Stimulated activated naive CD8-positive, alpha-beta T cell treated with anti-CD3 and anti-CD28 coated beads, Interleukin-15, Interleukin-2, amounts not matched to agents 100 U/mL and 50 U/mL, for 24 hours (primary cell): ENCODE results near the gene PPM1M.

Experiments
- ATAC-seq: fragments of 150-1000 bp; cut with Tn5 transposase; one replicate; pipeline ENCODE4 v1.10.0; 2021
- DNase-seq: peaks from one replicate; pipeline ENCODE4 v3.0.0; 2021

PPM1M gene

GRCh38 chr3:52216585-52217408 lies 28.8 kb upstream of the PPM1M start:
- no peak for DNase-seq
- ATAC-seq, result peak; percentile 57

DNA sequence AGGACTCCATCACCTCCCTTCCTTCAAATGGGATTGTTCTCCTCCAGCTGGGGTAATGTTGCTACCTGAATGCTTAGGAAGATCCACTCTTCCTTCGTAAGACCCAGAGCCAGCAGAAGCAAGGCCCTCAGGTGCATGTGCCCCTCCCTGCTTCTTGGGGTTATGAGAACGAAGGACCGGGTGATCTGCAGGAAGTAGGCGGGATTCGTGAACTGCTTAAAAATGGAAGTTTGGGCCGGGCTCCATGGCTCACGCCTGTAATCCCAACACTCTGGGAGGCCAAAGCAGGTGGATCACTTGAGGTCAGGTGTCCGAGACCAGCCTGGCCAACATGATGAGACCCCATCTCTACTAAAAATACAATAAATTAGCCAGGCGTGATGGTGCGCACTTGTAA lies 28.2 kb upstream of the PPM1M start:
- no peak for DNase-seq
- no peak for ATAC-seq

DNA sequence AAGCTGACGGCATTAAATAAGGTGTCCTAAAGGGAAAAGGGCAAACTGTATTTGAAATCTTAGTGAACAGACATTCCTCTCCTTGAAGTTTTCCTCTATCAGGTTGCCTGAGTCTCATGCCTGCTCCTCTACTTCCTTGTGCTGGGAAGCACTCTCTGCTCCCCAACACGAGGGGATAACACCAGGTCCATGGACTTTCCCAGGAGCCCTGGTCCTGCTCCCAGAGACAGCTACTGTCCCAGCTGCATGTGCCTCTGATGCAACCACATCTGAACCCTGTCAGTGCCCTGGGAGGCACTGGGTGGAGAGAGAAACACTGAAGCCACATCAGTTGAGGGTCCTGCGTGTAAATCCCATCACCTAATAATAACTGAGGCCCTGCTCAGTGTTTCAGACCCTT lies 27.5 kb upstream of the PPM1M start:
- ATAC-seq (no peak), DNase-seq (no peak)

- DNase-seq, result peak; percentile 52
- ATAC-seq, result no peak
Measured at GRCh38 chr3:52218454-52218853, 27.1 kb upstream of the PPM1M start.

DNA sequence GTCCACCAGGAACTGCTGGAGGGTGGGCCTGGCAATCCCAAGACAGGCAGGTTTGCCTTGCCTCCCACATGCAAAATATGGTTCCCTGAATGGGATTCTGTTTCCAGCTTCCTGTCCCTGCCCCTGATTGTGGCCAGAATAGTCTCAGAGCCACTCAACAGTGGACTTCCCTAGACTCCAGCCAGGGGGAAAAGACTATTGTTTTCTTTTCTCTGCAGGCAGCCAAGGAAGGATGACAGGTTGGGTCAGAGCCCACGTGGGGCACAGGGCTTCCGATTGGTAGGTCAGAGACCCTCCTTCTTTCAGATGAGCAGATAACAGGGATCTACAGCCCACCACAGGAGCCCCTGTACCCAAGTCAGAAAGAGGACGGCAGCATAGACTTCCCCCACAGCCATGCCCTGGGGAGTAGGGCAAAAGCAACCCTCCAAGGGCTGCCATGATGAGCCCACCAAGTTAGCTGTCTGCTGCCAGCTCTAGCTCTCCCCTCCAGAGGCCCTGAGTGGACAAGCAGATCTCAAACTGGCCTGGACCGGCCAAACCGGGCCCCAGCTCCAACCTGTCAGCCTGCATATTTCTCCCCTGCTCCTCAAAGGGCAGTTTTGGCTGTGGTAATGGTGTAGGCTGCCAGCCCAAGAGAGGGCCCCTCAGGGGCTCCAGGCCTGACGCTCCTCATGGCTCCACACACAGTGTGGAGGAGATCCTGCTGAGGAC lies 26.5 kb upstream of the PPM1M start:
- ATAC-seq (no peak), DNase-seq (no peak)

- ATAC-seq (peak; percentile 63), DNase-seq (peak; percentile 93)
Measured at GRCh38 chr3:52220380-52221026, 25.1 kb upstream of the PPM1M start.

- ATAC-seq (no peak), DNase-seq (no peak)
Measured at GRCh38 chr3:52221141-52221562, 24.4 kb upstream of the PPM1M start.

GRCh38 chr3:52221563-52222318 lies 23.8 kb upstream of the PPM1M start:
- DNase-seq (no peak), ATAC-seq (no peak)

GRCh38 chr3:52222319-52223221 lies 23.0 kb upstream of the PPM1M start:
- DNase-seq (no peak), ATAC-seq (no peak)

GRCh38 chr3:52223449-52224408 lies 21.8 kb upstream of the PPM1M start:
- no peak for ATAC-seq

DNA sequence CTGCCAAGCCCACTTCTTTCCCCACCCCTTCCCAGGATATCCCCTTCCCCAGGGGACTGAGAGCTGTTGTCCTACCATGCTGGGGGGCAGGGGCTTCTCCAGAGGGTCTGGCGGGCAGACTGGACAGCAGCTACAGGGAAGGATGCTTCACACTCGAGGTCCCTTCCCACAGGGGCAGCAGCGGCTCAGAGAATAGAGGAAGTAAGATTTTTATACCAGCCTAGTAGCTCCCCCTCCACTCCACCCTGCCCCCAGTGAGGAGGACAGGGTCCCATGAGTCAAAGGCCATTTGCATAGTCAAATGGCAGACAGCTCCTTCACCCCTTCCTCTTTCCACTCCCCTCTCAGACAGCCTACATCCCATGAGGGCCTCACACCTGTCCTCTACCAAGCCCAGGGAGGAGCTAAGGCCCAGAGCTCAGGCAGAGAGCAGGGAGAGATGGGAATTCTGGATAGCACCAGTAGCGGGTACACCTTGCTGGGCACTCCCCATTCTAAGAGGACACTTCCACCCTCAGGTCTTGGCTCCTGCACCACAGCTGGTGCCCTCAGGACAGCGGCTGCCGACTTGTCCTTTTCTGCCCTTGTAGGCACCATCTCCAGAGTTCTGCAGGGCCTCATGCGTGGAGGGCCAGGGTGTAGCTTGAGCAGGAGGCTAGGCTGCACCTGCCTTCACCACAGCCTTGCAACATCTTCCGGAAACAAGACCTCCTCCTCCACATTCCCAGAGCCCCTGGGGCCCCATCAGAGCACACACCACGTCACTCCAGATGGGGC lies 19.9 kb upstream of the PPM1M start, which contains the start of gene TLR9:
Gene TLR9 (minus strand): TSS at position 194 of the 777 bp plus-strand sequence. CDS start 116 bp downstream, at position 78.
- peak; percentile 68 for ATAC-seq
- DNase-seq, result peak; percentile 59

More at GRCh38 chr3:52223449-52224408, 21.8 kb upstream of the PPM1M start:
- no peak for DNase-seq

DNA sequence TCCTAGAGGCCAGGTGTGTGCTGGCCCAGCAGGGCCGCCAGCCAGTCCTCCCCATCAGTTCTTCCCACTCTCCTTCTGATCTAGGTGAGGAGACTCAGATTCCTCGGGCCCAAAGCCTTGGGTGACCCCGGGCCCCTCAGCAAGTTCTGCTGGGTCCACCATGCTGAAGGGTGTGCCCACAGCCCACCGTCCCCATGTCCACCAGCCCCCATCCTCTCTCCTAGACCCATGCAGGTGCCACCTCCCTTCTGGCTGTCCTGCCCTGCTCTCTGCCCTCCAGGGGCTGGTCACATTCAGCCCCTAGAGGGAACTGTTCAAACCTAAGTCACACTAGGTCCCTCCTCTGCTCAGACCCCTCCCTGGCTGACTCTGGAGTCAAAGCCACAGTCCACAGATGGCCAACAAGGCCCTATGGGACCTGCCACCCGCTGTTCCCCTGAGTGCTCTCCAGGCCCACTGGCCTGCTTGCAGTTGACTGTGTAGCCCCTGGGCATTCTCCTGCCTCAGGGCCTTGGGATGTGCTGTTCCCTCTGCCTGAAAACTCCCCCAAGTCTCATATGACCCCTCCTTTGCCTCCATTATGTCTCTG lies 19.2 kb upstream of the PPM1M start:
- ATAC-seq, result no peak

GRCh38 chr3:52227117-52227516 lies 18.4 kb upstream of the PPM1M start:
- no peak for DNase-seq
- no peak for ATAC-seq

More for the DNA sequence above, 19.2 kb upstream of the PPM1M start:
- no peak for DNase-seq

- ATAC-seq (no peak), DNase-seq (no peak)
Measured at GRCh38 chr3:52227766-52228165, 17.8 kb upstream of the PPM1M start.

DNA sequence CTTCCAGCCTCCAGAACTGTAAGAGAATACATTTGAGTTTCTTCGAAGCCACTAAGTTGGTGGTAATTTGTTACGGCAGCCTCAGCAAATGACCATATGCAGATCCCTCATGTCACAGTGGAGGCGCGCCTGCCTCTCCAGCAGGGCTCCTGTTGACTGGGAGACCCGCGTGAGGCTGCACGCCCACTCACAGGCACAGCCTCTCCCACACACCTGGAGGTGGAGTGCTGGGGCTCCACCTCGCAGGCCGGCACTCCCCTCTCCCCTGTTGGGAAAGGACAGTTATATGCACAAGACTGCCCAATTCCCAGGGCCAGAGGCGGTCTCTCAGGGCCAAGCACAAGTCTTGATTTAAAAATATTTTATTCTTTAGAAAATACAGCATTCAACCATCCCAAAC lies 17.3 kb upstream of the PPM1M start:
- DNase-seq (no peak), ATAC-seq (no peak)

DNA sequence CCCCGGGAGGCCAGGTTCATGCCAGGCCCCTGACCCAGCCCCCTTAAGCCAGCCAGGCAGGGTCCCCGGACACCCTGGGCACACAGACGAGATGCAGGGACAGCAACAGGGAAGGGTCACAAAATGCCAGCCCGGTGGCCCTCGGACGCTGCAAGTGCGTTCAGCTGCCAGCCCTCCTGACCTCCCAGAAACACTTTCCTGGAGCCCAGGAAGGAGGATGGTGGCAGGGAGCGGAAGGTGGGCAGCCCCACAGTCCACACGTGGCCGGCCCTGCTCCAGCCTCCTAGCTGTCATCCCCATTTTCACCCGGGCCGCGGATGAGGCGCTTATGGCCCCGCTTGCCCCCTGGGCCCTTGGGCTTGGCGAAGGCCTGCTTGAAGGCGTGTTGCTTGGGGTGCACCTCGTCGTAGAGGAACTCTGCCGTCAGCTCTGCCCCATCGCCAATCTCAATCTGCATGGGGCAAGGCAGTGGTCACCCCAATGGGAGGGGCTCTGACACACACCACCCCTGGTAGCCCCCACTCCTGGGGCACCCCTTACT lies 16.7 kb upstream of the PPM1M start:
- DNase-seq, result no peak
- no peak for ATAC-seq

- no peak for ATAC-seq
- DNase-seq, result no peak
Measured at GRCh38 chr3:52229656-52230055, 15.9 kb upstream of the PPM1M start.

- DNase-seq (no peak), ATAC-seq (no peak)
Measured at GRCh38 chr3:52230461-52230860, 15.1 kb upstream of the PPM1M start.
